Measurements from ENCODE around the gene SPNS2. TPM values are rescaled to one million over a fixed set of nuclear protein-coding genes. Genes with fewer than 3 reads are reported as not detected.

SPNS2 gene
- total and polyA plus RNA-seq, 4 donors: 2.3 to 56.2 (median 17.2) TPM

- DNase-seq (no peak), ATAC-seq (ENCODE audit: low FRiP score) (no peak)
- H3K27me3 ChIP-seq (ENCODE audit: control insufficient read depth in 1 of 2, insufficient read depth in 2 of 2, low read length in 1 of 2): no peaks in the 10 kb centered on the region
- H3K9me3 ChIP-seq (ENCODE audit: control insufficient read depth, low read length): no peaks in the 10 kb centered on the region
- 92 to 93% methylated on average over 8 of the region's 8 CpGs for WGBS, 2 donors
- no peak overlapping the region for H3K27ac ChIP-seq (ENCODE audit: low read depth in 1 of 2, low read length in 2 of 2)
- no peaks in the 10 kb centered on the region for H3K36me3 ChIP-seq (ENCODE audit: control insufficient read depth in 1 of 2, insufficient read depth in 2 of 2, low read length in 1 of 2)
- intact Hi-C loops (cut with DNase I): no loop called here
- no peaks in the 10 kb centered on the region for H3K4me1 ChIP-seq (ENCODE audit: control insufficient read depth in 1 of 2, insufficient read depth in 2 of 2, low read length in 2 of 2)
- no peak overlapping the region for H3K4me3 ChIP-seq (ENCODE audit: low read length in 2 of 2)
Observed at GRCh38 chr17:4487296-4487695, 11.4 kb upstream of the SPNS2 start.

DNA sequence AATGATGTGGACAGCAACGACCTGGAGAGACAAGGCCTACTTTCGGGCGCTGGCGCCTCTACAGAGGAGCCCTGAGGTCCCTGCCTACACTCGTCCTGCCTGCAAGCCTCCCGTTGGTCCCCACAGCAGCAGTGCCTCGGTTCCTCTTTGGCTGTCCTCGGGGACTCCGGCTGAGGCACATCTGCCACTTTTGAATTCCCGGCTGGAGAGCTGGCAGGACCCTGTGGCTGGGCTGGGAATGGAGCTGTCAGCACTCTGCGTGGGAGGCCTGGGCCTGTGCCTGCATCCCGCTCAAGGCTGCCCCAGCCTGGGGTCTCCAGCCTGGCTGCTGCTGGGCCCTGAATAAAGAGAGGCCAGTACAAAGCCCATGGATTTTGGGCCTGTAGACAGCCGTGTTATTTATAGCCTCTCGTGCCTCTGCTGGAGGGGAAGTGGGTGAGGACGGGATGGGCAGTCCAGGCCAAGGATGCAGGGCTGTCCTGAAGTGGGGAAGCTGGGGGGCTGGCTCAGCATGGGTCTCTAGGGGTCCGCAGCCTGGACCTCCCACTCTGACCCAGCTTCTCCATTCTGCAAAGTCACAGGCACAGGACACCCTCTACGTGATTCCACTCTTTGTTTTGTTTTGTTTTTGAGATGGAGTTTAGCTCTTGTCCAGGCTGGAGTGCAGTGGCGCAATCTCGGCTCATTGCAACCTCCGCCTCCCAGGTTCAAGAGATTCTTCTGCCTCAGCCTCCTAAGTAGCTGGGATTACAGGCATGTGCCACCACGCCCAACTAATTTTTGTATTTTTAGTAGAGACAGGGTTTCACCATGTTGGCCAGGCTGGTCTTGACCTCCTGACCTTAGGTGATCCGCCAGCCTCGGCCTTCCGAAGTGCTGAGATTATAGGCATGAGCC, 10.6 kb upstream of the SPNS2 start:
- intact Hi-C loops (cut with DNase I): no loop called here
- no peaks in the 10 kb centered on the region for H3K36me3 ChIP-seq (ENCODE audit: control insufficient read depth in 1 of 2, insufficient read depth in 2 of 2, low read length in 1 of 2)
- DNase-seq (no peak), ATAC-seq (ENCODE audit: low FRiP score) (no peak)
- no peak overlapping the region for H3K4me3 ChIP-seq (ENCODE audit: low read length in 2 of 2)
- 54 to 55% methylated on average over 24 of the region's 24 CpGs for WGBS, 2 donors
- no peaks in the 10 kb centered on the region for H3K27me3 ChIP-seq (ENCODE audit: control insufficient read depth in 1 of 2, insufficient read depth in 2 of 2, low read length in 1 of 2)
- H3K9me3 ChIP-seq (ENCODE audit: control insufficient read depth, low read length): no peaks in the 10 kb centered on the region
- no peaks in the 10 kb centered on the region for H3K4me1 ChIP-seq (ENCODE audit: control insufficient read depth in 1 of 2, insufficient read depth in 2 of 2, low read length in 2 of 2)
- no peak overlapping the region for H3K27ac ChIP-seq (ENCODE audit: low read depth in 1 of 2, low read length in 2 of 2)

DNA sequence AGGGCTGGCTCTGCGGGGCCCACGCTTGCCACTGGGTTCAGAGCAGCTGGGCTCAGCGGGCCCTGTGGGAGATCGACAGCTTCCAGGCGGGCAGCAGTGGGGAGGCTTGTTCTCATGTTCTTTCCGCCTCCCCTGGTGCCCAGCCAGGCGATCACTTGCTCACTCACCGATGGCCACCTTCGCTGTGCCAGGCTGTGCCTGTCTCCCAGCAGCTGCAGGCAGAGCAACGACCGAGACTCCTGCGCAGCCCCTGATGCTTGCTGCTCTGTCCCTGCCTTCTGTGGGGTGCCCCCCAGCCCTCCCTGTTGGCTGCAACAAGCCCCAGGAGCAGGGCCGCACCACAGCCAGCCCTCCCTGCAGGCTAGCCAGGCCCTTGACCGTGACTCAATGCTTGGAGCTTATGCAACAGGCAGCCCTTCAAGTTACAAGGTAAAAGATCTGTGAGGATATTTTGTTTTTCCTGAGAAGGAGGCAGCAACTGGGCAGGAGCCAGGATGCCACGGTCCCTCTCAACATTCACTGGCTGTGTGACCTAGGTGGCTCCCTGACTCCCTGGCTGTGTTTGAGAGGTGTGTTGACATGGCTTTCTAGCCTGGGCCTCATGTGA, 9.6 kb upstream of the SPNS2 start:
- H3K36me3 ChIP-seq (ENCODE audit: control insufficient read depth in 1 of 2, insufficient read depth in 2 of 2, low read length in 1 of 2): no peaks in the 10 kb centered on the region
- H3K9me3 ChIP-seq (ENCODE audit: control insufficient read depth, low read length): no peaks in the 10 kb centered on the region
- intact Hi-C loops (cut with DNase I): no loop called here
- no peak overlapping the region for H3K27ac ChIP-seq (ENCODE audit: low read depth in 1 of 2, low read length in 2 of 2)
- no peaks in the 10 kb centered on the region for H3K27me3 ChIP-seq (ENCODE audit: control insufficient read depth in 1 of 2, insufficient read depth in 2 of 2, low read length in 1 of 2)
- ATAC-seq (ENCODE audit: low FRiP score): no peak
- H3K4me1 ChIP-seq (ENCODE audit: control insufficient read depth in 1 of 2, insufficient read depth in 2 of 2, low read length in 2 of 2): no peaks in the 10 kb centered on the region
- H3K4me3 ChIP-seq (ENCODE audit: low read length in 2 of 2): no peak overlapping the region
- no peak for DNase-seq
- WGBS, 2 donors: 92 to 94% methylated on average over 15 of the region's 15 CpGs

DNA sequence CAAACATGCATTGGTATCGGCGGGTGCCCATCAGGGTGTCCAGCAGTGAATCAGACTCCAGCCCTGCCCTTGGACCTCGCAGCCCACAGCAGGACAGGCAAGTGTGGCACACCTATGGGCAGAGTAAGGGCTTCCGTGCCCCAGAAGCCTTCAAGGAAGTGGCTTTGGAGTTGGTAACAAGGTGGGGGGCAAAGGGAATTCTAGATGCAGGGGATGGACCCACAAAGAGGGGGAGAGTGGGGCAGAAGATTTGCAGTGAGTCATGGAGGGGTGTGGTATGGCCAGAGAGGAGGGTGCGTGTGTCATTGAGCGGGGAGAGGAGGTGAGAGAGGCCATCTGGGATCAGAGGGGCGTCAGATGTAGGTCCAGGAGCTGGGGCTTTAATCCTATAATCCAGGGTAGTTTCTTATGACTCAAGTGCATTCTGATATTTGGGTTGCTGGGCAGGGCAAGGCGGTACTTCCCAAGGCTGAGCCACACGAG, 8.5 kb upstream of the SPNS2 start:
- ATAC-seq (ENCODE audit: low FRiP score) (no peak), DNase-seq (no peak)
- no peaks in the 10 kb centered on the region for H3K36me3 ChIP-seq (ENCODE audit: control insufficient read depth in 1 of 2, insufficient read depth in 2 of 2, low read length in 1 of 2)
- H3K4me1 ChIP-seq (ENCODE audit: control insufficient read depth in 1 of 2, insufficient read depth in 2 of 2, low read length in 2 of 2): no peaks in the 10 kb centered on the region
- intact Hi-C loops (cut with DNase I): no loop called here
- H3K27me3 ChIP-seq (ENCODE audit: control insufficient read depth in 1 of 2, insufficient read depth in 2 of 2, low read length in 1 of 2): no peaks in the 10 kb centered on the region
- no peaks in the 10 kb centered on the region for H3K9me3 ChIP-seq (ENCODE audit: control insufficient read depth, low read length)
- WGBS, 2 donors: 92% methylated on average over 9 of the region's 9 CpGs
- no peak overlapping the region for H3K27ac ChIP-seq (ENCODE audit: low read depth in 1 of 2, low read length in 2 of 2)
- H3K4me3 ChIP-seq (ENCODE audit: low read length in 2 of 2): no peak overlapping the region

GRCh38 chr17:4490637-4491061, 8.0 kb upstream of the SPNS2 start:
- Histone ChIP-seq H3K4me1 (ENCODE audit: control insufficient read depth in 1 of 2, insufficient read depth in 2 of 2, low read length in 2 of 2) (no peaks in the 10 kb centered on the region), H3K27me3 (ENCODE audit: control insufficient read depth in 1 of 2, insufficient read depth in 2 of 2, low read length in 1 of 2) (no peaks in the 10 kb centered on the region), H3K4me3 (ENCODE audit: low read length in 2 of 2) (no peak overlapping the region), H3K36me3 (ENCODE audit: control insufficient read depth in 1 of 2, insufficient read depth in 2 of 2, low read length in 1 of 2) (no peaks in the 10 kb centered on the region), H3K9me3 (ENCODE audit: control insufficient read depth, low read length) (no peaks in the 10 kb centered on the region), H3K27ac (ENCODE audit: low read depth in 1 of 2, low read length in 2 of 2) (no peak overlapping the region)
- ATAC-seq (ENCODE audit: low FRiP score) (no peak), DNase-seq (no peak)
- intact Hi-C loops (cut with DNase I): no loop called here
- WGBS, 2 donors: 86 to 90% methylated on average over 7 of the region's 7 CpGs

- no peak for ATAC-seq (ENCODE audit: low FRiP score)
- DNase-seq: no peak
- Histone ChIP-seq H3K9me3 (ENCODE audit: control insufficient read depth, low read length) (no peaks in the 10 kb centered on the region), H3K4me3 (ENCODE audit: low read length in 2 of 2) (no peak overlapping the region), H3K4me1 (ENCODE audit: control insufficient read depth in 1 of 2, insufficient read depth in 2 of 2, low read length in 2 of 2) (no peaks in the 10 kb centered on the region), H3K27ac (ENCODE audit: low read depth in 1 of 2, low read length in 2 of 2) (no peak overlapping the region), H3K36me3 (ENCODE audit: control insufficient read depth in 1 of 2, insufficient read depth in 2 of 2, low read length in 1 of 2) (no peaks in the 10 kb centered on the region), H3K27me3 (ENCODE audit: control insufficient read depth in 1 of 2, insufficient read depth in 2 of 2, low read length in 1 of 2) (no peaks in the 10 kb centered on the region)
- WGBS, 2 donors: 64 to 66% methylated on average over 20 of the region's 20 CpGs
- intact Hi-C loops (cut with DNase I): no loop called here
Observed at GRCh38 chr17:4492721-4493561, 5.7 kb upstream of the SPNS2 start.

DNA sequence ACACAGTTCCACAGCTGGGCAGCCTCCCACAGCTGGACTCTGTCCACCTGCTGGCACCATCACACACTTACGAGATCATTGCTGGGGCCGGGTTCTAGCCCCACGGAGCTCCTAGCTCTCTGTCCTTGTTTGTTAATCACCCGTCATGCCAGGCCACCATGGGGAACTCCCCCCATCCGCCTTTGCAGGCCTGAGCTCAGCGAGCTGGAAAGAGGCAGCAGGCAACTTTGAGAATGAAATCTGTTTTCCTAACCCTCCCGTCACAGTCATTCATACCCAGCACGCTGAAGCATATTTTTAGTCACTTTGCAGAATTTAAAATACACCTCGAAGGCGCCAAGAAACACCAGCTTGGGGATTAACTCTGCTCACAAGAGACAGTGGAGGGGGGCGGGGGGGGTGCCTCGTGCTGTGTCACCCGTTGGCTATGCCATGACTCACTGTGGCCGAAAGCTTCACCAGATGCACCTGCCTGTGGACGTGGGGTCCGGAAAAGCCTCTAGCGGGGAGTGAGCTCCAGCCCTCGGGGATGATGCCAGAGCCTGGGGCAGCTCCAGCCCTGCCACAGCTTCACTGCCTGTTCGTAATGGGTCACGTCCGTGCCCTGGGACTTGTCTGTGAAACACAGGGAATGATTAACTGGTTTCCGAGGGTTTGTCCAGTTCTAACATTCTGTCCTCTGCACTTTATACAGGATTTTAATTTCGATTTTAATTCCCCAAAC, 1.4 kb upstream of the SPNS2 start:
- Histone ChIP-seq H3K4me3 (ENCODE audit: low read length in 2 of 2) (no peak overlapping the region), H3K4me1 (ENCODE audit: control insufficient read depth in 1 of 2, insufficient read depth in 2 of 2, low read length in 2 of 2) (no peaks in the 10 kb centered on the region), H3K9me3 (ENCODE audit: control insufficient read depth, low read length) (no peaks in the 10 kb centered on the region), H3K27ac (ENCODE audit: low read depth in 1 of 2, low read length in 2 of 2) (peak overlapping the region in 1 of 2 donors; percentile 18), H3K27me3 (ENCODE audit: control insufficient read depth in 1 of 2, insufficient read depth in 2 of 2, low read length in 1 of 2) (no peaks in the 10 kb centered on the region), H3K36me3 (ENCODE audit: control insufficient read depth in 1 of 2, insufficient read depth in 2 of 2, low read length in 1 of 2) (no peaks in the 10 kb centered on the region)
- ATAC-seq (ENCODE audit: low FRiP score) (peak; percentile 45), DNase-seq (peak; percentile 81 to 90)
- intact Hi-C loops (cut with DNase I): loop anchor here in 1 of 2 donors (5.0 kb wide), 1 partner anchor 60 kb away; the partner anchor contains the start of gene MYBBP1A
- WGBS, 2 donors: 2 to 6% methylated on average over 23 of the region's 23 CpGs
